ENCODE results near the gene RRBP1. TPM values are rescaled to one million over a fixed set of nuclear protein-coding genes. Genes with fewer than 3 reads are reported as not detected.

The RRBP1 gene
- total RNA-seq, 2 donors from 2014 or later = 191 to 212 TPM

DNA sequence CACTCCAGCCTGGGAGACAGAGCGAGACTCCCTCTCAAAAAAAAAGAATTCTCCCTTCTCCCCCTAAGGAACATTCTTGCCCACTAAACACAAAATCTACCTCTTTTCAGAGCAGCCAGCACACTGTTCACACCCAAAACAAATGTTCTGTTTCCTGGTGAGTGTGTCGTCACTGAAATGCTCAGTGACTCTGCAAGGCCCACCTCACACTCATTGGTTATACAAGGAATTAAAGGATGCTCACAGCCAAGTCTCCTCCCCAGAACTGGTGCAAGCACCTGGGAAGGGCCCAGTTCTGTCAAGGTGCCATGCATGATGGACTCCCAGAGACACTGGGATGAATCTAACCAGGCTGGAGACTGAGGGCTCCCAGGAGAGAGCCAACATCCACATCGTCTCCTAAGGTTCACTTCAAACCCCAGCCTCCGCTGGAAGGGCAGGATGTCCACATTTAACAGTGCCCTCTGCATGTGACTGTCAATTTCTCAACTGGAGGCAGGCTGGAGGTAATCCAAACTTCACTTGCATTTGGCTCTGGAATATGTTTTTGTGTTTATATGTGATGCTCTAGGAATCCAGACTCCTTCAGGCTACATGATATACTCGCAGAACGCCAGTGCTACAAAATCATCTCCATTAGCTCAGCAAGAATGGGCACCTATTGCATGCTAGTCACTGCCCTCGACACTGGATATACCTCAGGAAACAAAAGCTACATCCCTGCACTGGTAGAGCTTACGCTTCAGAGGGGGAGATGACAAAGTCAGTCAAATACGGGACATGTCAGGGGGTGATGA lies 7.1 kb downstream of the RRBP1 start:
- no peak overlapping the region for H3K4me3 Mint-ChIP-seq
- H3K27ac Mint-ChIP-seq = no peak overlapping the region
- peaks cover 46% of the 10 kb centered on the region for H3K4me1 Mint-ChIP-seq
- 93 to 95% methylated on average over 7 to 9 of the region's 9 CpGs for WGBS, 2 experiments (ENCODE audit: insufficient coverage in 1 of 2, insufficient read length in 1 of 2)
- H3K36me3 Mint-ChIP-seq (ENCODE audit: low read depth) = peaks cover 52% of the 10 kb centered on the region
- no peaks in the 10 kb centered on the region for H3K9me3 Mint-ChIP-seq
- peaks cover 31% of the 10 kb centered on the region for H3K4me1 ChIP-seq (ENCODE audit: control insufficient read depth, insufficient read depth, low read length)
- no peaks in the 10 kb centered on the region for H3K9me3 ChIP-seq (ENCODE audit: control insufficient read depth, low read length)
- H3K36me3 ChIP-seq (ENCODE audit: control insufficient read depth, insufficient read depth, low read length) = peaks cover 74% of the 10 kb centered on the region
- no peak overlapping the region for H3K27ac ChIP-seq (ENCODE audit: low read depth, low read length)
- H3K27me3 Mint-ChIP-seq (ENCODE audit: insufficient read depth) = no peaks in the 10 kb centered on the region
- DNase-seq = no peak
- H3K27me3 ChIP-seq (ENCODE audit: control insufficient read depth, insufficient read depth, low read length, poor library complexity, severe bottlenecking) = no peaks in the 10 kb centered on the region
- no peak overlapping the region for H3K9ac ChIP-seq (ENCODE audit: extremely low read depth, low read length, poor library complexity, severe bottlenecking)
- TF ChIP-seq, protein P1, sequence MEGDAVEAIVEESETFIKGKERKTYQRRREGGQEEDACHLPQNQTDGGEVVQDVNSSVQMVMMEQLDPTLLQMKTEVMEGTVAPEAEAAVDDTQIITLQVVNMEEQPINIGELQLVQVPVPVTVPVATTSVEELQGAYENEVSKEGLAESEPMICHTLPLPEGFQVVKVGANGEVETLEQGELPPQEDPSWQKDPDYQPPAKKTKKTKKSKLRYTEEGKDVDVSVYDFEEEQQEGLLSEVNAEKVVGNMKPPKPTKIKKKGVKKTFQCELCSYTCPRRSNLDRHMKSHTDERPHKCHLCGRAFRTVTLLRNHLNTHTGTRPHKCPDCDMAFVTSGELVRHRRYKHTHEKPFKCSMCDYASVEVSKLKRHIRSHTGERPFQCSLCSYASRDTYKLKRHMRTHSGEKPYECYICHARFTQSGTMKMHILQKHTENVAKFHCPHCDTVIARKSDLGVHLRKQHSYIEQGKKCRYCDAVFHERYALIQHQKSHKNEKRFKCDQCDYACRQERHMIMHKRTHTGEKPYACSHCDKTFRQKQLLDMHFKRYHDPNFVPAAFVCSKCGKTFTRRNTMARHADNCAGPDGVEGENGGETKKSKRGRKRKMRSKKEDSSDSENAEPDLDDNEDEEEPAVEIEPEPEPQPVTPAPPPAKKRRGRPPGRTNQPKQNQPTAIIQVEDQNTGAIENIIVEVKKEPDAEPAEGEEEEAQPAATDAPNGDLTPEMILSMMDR (conservative IDR thresholded peaks at IDR 0.05) = no peak
- H3K4me3 ChIP-seq (ENCODE audit: low read length) = no peak overlapping the region

DNA sequence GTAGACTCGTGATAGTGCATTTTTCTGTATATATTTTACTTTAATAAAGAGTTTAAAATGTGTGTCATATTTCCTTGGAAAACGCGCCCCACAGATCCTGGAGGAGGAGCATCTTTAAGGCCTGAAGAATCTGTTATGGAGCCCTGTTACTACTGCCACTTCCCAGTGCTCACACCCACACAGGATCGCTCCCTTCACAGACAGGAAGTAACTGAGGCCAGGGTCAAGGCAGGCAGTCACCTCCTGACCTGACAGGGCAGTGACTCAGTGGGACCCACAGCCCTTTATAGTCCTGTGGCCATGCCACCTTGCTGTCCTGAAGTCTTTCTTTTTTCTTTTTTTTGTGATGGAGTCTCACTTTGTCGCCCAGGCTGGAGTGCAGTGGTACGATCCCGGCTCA lies 9.0 kb downstream of the RRBP1 start:
- Histone ChIP-seq H3K27ac (ENCODE audit: low read depth, low read length) (no peak overlapping the region), H3K9me3 (ENCODE audit: control insufficient read depth, low read length) (no peaks in the 10 kb centered on the region), H3K4me3 (ENCODE audit: low read length) (no peak overlapping the region), H3K4me1 (ENCODE audit: control insufficient read depth, insufficient read depth, low read length) (peaks cover 24% of the 10 kb centered on the region), H3K36me3 (ENCODE audit: control insufficient read depth, insufficient read depth, low read length) (peaks cover 74% of the 10 kb centered on the region), H3K27me3 (ENCODE audit: control insufficient read depth, insufficient read depth, low read length, poor library complexity, severe bottlenecking) (no peaks in the 10 kb centered on the region), H3K9ac (ENCODE audit: extremely low read depth, low read length, poor library complexity, severe bottlenecking) (no peak overlapping the region)
- Mint-ChIP-seq H3K27ac (no peak overlapping the region), H3K4me3 (no peak overlapping the region), H3K36me3 (ENCODE audit: low read depth) (peaks cover 39% of the 10 kb centered on the region), H3K27me3 (ENCODE audit: insufficient read depth) (no peaks in the 10 kb centered on the region), H3K4me1 (peaks cover 46% of the 10 kb centered on the region), H3K9me3 (no peaks in the 10 kb centered on the region)
- DNase-seq = no peak
- WGBS, 2 experiments (ENCODE audit: insufficient coverage in 1 of 2, insufficient read length in 1 of 2) = 93% methylated on average over 7 of the region's 7 CpGs; no CpG with 5 or more reads in 1 of the 2 experiments
- TF ChIP-seq, protein P1 (conservative IDR thresholded peaks at IDR 0.05) = no peak

DNA sequence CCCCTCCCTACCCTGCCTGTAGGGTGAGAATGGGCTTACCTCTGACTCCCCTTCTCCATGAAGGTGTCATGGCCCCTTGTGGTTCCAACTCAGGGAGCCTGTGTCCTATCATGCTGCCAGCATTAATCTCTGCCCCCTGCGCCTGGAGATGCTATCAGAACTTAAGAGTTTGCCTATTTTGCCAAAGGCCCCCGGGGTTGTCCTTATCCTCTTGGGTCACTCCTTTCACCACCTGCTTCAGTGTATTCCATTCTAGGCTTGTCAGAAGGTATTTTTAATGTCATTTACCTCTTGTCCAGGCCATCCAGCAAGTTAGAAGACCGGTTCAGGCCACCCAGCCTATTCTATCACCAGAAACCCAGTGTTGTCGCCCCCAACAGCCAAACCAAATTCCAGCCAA lies 10.5 kb downstream of the RRBP1 start:
- Histone ChIP-seq H3K27ac (ENCODE audit: low read depth, low read length) (no peak overlapping the region), H3K9ac (ENCODE audit: extremely low read depth, low read length, poor library complexity, severe bottlenecking) (no peak overlapping the region), H3K4me1 (ENCODE audit: control insufficient read depth, insufficient read depth, low read length) (peaks cover 24% of the 10 kb centered on the region), H3K27me3 (ENCODE audit: control insufficient read depth, insufficient read depth, low read length, poor library complexity, severe bottlenecking) (no peaks in the 10 kb centered on the region), H3K4me3 (ENCODE audit: low read length) (peak overlapping the region; percentile 20), H3K36me3 (ENCODE audit: control insufficient read depth, insufficient read depth, low read length) (peaks cover 68% of the 10 kb centered on the region), H3K9me3 (ENCODE audit: control insufficient read depth, low read length) (no peaks in the 10 kb centered on the region)
- H3K27me3 Mint-ChIP-seq (ENCODE audit: insufficient read depth) = no peaks in the 10 kb centered on the region
- 73 to 75% methylated on average over 3 to 4 of the region's 4 CpGs for WGBS, 2 experiments (ENCODE audit: insufficient coverage in 1 of 2, insufficient read length in 1 of 2)
- no peaks in the 10 kb centered on the region for H3K9me3 Mint-ChIP-seq
- no peak overlapping the region for H3K4me3 Mint-ChIP-seq
- H3K27ac Mint-ChIP-seq = no peak overlapping the region
- DNase-seq = no peak
- peaks cover 24% of the 10 kb centered on the region for H3K36me3 Mint-ChIP-seq (ENCODE audit: low read depth)
- H3K4me1 Mint-ChIP-seq = peaks cover 42% of the 10 kb centered on the region
- TF ChIP-seq, protein P1 (conservative IDR thresholded peaks at IDR 0.05) = peak; percentile 18

All from endodermal cell (in vitro differentiated cells).